ENCODE measurements around the gene DNAH5.

DNAH5 gene

DNA sequence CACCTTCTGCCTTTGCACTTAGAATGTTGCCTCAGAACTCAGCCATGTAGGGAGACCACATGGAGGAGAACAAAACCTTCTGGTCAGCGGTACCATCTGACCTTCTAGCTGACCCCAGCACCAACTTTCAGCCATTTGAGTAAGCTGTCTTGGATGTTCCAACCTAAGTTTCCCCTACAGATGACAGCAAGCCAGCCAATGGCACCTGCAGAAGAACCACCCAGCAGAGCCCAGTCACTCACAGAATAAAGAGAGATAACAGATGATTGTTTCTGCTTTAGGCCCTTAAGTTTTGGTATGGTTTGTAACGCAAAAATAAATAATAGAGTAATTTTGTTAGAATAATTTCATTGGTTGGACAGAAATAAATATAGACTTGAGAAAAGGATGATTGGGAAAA is 10.4 kb downstream of the DNAH5 start:
- no peak for DNase-seq

DNA sequence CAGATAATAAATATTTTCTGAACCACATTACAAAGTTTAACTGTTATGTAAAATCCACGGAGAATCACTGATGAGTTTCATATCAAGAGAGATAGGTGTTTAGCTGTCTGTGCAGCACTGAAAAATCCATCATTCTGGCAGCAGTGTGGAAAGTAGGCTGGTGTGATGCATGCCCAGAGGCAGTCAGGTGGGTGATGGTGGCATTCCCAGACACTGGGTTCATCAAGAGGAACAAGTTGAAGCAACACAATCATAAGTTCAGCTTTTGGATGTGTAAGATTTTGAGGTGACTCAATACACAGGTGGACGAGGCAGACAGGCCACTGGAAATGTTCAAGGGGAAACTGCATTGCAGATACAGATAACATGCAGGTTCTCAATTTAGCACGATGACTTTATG is 11.9 kb downstream of the DNAH5 start:
- no peak for DNase-seq

DNA sequence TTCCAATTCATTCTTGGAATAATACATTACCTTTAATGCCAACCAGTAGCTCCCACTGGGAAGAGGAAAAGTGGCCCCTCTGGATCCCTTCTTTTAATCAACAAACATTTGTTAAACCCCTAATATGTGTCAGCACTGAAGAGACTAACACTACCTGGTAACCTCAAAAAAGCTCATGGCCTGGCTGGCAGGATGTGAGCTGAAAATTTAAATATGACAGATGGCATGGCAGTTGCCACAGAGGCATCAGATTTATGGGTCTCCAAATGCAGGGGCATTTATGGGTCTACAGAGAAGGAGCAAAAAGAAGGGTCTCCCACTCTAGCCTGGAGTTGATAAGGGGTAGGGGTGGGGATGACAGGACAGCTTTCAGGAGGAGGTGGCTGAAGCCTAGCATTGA is 12.5 kb downstream of the DNAH5 start:
- no peak for DNase-seq

DNA sequence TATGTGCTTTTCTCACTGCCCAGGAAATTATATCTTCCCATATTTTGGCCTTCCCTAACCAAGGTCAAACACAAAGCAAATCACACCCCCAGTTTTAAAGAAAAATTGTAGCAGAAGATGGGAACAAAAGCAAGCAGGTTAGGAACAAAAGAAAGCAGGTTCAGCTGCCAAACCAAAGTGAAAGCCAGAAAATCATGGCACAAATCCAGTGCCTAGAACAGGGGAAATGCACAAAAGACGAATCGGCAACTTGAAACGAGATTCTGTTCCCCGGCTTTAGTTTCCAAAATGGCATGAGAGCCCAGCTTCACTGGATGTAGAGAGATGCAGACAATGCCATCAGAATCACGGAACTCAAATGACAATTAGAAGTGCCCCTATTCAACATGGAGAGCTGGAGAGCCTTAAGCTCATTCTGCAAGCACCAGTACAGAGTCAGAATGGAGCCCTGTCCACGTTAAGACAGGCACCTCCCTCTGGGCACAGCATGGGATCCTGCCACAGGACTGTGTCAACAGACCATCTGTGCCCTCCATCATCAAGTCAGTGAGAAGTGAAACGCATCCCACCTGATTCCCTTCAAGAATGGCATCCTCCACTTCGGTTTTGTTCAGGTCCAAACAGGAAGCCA is 13.8 kb downstream of the DNAH5 start:
- DNase-seq, result no peak

DNA sequence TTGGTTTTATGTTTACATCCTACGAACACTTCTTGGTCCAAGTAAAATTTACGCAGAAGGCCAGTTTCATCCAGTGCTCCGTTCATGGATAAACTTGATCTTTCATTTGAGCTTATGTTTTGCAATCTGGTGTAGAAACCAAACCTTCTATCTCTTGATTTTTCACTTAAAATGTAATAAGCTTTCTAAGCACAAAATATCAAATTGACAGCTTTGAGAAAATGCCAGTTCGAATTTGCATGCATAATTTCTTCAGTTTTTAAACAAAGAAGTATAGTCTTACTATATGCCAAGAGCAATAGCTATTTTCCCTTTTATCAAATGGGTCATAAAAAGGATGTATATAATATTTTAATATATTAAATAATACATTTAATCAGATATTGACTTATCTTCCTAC is 17.8 kb downstream of the DNAH5 start:
- no peak for DNase-seq

DNA sequence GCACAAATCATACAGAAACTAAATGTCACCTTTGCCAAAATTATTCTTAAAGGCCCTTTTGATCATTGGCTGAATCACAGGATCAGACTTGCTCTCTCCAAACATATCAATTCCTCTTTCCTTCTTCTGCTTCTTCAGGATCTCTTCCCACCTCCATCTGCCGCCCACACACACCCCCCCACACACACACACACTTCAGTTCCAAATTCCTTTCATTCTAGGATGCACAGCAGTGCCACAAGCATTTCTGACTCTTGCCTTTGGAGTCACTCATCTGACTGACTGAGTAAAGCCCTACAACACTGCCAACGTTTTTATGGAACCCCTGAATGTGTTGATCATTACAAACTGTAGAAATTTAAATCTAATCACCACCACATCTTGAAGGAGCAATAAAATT is 22.9 kb downstream of the DNAH5 start:
- DNase-seq, result peak; percentile 25

DNA sequence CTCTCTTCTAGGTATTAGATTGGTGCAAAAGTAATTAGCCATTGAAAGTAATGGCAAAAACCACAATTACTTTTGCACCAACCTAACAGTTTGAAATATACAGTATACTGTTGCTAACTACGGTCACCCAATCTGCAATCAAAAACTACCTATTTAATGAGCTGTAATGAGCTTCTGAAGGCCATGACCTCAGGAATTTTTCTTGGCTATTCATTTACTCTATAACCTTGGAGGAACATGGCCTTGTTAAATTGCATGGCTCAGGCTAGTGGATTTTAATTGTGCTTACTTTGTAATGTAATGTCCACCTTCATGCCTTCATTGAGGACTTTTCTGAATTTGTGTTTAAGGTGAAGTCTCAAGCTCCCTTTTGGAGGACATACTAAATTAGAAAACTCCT is 24.7 kb downstream of the DNAH5 start:
- DNase-seq, result no peak

DNA sequence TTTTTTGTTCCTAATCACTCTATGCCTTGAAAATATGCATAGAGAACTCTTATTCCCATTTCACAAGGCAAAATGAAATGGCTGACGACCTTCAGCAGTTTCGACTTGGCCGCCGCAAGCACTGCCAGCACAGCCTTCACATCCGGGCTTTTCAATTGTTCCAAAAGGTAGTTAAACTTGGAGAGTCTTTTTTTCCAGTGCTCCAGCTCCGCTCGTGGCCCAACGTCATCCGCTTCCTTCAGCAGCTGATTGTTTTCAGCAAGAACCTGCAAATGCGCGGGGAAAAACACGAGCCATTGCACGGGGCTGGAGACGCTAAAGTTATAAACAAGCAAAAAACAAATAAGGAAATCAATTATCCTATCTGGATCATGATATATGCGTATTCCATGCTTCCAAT is 25.4 kb downstream of the DNAH5 start:
- DNase-seq, result no peak

DNA sequence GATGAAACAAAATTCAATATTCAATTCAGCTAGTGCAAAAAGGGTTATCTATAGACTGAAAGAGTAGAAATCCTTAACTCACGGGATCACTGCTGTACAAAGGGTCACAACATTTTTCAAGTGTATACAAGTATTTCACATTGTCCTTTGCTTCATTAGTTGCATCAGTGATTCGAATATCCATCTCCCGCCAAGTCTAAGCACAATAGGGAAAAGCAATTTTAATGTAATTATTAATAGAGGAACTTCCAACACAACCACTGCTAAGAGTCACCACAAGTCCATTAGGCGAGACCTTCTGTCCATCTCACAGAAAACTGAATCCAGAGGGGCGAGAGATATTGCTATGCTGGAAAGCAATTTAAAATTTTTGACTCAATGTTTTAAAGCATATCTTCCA is 27.4 kb downstream of the DNAH5 start:
- DNase-seq, result no peak

DNA sequence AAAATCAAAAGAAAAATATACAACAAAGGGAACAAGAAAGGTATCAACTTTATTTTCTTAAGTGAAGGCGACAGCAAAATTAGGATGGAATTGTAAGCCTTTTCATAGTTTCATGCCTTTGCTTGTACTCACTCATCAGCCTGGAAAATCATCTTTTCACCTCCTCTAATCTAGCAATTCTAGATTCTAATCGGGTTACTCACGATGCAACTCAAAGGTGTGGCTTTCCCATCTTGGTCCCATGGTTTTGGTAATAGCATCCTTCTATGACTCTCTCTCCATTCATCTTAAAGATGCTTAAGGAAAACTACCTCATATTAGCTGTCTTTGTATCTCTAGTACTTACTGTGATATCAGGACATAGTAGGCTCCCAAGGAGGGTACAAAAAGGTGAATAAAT is 30.5 kb downstream of the DNAH5 start:
- DNase-seq, result no peak

DNA sequence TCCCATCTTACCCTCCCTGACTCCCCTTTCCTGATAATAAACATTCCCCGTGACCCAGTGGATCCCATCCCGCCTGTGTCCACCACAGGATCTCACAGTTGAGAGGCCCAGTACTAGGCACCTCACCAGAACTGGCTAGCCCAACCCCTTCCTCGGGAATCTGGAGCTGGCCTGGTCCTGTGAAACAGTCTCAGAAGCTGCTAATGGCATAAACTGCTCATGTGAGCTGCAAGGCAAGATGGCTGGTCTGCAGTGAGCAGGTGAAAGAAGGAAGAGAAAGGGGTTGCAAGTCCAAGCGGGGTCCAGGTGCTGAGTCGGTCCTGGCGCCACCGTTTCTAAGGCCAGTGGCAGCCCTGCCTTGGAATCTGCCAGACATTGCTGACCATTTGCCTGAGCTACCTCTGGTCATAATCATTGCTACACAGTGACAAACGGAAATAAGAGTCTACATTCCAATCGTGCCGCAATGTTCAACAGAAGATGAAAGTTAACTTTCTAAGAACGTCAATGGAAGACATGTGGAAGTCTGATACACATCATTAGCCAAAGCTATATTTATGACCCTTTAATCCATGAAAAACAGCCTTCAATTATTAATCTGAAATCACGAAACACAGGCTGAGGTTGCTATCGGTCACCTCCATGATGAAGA is 33.7 kb downstream of the DNAH5 start:
- DNase-seq, result no peak

DNA sequence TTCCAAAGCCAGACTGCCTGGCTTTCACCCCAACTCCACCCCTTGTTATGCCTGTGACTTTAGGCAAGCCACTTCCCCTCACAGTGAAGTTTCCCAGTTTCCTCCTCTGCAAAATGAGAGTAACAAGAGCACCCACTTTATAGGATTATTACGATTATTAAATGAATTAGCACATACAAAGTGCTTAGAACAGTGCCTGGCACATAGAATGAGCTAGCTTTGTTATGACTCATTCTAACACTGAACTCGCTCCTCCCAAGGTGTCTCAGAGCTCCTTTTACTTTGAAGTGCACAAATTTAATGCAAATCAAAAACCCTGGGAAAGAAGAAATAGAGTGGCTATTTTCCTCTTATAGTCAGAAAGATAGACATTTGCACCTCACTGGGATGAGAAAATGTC is 34.3 kb downstream of the DNAH5 start:
- DNase-seq, result no peak

DNA sequence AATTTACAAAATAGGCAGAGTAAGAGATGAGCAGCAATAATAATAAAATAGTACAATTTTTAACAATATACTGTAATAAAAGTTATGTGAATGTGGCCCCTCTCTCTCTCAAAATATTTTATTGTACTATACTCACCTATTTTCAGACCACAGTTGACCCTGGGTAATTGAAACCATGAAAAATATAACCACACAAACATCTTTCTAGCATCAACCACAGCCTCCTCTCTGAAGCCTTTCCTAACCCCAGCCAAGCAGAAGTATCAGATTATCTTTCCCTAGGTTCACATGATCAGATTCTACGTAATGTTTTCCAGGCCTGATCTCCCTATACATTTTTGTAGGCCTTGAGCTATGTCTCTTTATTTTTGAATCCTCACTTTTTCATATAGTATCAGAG is 35.2 kb downstream of the DNAH5 start:
- no peak for DNase-seq

DNA sequence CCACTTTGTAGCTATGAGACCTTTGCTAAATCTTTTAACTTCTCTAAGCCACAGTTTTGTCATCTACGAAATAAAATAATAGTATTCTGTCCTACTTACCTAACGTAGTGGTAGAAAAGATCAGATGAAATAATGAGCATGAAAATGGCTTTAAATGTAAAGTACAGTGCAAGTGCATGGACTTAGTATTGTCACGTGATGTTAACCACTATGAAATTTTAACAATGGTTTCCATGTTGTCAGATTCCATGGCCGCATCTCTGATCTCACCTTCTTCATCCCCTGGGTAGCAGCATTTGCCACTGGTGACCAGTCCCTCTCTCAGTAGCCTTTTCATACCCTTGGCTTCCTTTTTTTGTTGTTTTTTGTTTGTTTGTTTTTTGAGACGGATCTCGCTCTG is 45.9 kb downstream of the DNAH5 start:
- no peak for DNase-seq

DNA sequence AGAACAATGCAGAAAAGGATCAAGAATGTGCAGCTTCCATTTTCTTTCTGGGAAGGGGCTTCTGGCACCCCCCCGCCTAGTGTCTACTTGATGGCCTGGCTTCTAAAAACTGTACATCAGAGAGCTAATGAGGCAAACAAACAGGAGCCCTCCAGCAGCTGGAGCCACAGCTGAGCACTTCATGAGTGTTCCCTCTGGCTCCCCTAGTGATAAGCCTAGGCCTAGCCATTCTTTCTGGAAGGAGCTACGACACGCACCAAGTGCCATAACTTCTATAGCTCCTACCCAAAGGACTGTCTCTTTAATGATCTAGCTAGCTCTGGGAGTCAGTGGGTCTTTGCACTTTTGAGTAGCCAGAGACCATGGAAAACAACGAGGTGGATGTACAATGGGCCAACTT is 66.1 kb downstream of the DNAH5 start:
- DNase-seq, result no peak

DNA sequence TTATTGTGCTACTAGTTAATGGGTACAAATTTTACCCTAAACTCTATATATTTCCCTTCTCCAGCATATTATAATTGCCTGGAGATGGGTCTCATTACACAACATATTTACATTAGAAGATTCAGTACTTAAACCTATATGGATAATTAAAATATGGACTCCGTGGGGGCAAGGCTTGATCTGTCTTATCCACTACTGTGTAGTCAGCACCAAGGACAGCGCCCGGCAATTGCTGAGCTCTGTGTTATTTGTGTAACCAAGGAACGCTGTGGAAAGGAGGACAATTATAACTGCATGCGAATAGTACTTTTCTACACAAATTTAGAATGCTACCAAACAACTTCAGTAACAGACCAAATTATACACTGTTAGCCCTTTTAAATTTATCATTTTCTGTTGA is 77.7 kb downstream of the DNAH5 start:
- DNase-seq, result peak; percentile 33

DNA sequence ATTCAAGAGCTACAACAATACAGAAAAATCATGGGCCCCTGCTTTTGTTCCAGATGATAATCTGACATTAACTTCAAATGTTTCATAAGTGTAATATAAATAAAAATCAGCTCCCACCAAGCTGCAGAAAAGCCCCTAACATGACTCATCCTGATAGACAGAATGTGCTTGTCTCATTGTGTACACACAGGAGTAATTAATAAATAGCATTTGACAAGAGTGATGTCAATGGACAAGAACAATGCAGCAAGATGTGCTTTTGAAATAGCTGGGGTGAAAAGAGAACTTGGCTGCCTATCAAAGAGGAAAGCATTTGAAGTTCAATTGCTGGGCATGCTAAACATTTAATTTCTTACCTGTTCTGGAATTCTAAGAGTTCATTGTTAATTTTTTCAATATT is 79.2 kb downstream of the DNAH5 start:
- DNase-seq, result no peak

DNA sequence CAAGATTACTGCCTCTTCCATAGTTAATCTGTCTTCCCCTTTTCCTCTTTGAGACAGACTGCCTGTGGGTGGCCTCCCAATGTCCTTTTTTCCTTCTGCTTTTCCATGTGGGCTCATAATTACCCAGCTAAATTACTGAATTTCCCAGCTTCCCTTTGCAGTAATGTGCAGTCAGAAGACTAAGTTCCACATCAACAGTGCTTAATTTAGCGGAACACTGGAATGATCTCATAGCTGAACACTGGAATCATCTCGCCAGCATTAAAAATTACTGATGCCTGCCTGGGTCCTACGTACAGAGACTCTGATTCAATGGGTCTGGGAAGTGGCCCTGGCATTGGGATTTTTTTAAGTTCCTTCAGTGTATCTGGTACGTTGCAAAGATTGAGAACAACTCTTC is 84.3 kb downstream of the DNAH5 start:
- DNase-seq, result no peak

DNA sequence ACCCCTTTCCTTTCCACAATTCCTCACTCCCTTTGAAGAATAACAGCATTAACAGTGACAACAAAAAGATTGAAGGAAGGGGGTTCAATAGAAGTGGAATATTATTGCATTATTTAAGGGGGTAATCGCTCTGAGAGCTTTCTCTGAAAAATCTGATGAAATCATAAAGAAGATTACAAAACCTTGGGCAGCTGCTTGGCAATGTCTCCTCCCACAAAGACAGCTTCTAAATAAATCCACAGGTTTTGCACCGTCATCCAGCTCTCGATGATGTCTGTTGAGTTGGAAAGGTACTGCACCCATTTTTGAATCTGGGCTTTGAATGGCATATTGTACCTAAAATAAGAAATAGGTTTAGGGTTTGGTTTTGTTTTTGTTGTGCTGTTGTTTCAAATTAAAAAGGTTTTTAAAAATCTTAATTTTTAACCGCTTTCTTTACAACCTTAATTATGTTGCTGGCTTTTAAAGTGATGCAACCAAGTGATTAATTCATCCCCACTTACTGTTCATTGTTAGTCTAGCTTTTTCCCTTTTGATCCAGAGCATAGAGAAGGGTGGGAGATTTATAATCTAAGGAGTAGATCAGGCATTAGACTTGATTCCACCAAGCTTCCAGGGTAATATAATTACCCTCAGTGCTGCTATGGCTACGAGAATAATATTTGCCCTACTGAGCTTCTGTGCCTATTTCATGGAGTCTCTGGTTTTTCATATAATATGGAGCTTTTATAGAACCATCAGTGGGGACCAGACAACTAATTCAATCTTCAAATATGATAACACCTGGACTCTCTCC is 85.0 kb downstream of the DNAH5 start:
- no peak for DNase-seq

DNA sequence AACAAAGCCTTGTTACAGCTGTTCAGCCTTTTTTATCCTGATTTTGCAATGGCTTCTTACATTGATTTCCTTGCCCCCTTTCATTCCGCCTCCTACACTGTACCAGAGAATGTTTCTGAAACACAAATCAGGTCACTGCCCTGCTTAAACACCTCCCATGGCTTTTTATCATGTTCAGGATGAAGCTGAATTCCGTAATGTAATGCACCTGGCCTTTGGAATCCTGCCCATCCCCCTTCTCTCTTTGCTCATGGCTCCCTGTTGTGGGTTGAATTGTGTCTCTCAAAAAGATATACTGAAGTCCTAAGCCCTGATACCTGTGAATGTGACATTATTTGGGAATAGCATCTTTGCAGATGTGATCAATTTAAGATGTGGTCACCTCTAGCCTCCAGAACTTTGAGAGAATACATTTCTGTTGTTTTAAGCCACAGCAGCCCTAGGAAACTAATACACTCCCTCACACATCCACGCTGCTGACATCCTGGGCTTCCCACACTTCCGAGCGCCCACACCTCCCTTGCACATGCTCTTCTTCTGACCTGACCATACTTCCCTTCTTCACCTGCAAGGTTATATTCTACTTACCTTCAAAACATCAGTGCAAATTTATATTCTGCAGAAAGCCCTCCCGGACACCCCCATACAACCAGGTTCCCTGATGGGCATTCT is 101.2 kb downstream of the DNAH5 start:
- no peak for DNase-seq

DNA sequence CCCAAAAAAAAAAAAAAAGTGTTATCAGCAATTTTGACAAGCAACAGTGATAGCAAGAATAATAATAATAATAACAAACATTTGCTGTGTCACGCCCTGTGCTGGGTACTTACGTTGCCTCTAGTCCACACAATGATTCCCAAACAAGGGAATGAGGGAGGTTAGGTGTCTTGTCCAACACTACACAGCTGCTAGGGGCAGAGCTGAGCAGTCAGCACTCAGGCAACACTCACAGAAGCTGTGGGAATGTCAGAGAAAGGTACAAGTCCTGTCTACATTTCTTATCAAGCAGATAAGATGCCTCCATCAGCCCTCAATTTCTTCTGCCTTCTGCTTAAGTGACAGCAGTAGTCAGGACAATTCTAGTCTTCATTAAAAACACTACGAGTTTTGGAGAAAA is 111.0 kb downstream of the DNAH5 start:
- DNase-seq, result no peak

DNA sequence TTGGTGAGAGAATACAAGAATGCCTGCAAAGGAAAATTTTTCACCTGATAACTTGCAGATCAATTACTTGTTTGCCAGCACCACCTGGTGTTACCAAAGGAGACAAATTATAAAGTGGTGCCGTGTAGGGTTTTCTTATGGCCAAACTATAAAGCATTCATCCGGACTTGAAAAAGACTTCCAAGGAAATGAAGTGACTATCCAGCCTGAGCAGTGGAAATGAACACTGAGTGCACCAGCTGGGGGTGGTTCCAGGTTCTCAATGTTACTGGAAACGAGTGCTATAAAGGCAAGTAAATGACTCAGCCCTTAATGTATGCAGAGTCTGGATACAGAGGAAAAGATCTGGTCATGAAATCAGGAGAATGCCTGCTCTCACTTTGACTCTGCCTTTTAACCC is 113.1 kb downstream of the DNAH5 start:
- DNase-seq, result peak; percentile 11

DNA sequence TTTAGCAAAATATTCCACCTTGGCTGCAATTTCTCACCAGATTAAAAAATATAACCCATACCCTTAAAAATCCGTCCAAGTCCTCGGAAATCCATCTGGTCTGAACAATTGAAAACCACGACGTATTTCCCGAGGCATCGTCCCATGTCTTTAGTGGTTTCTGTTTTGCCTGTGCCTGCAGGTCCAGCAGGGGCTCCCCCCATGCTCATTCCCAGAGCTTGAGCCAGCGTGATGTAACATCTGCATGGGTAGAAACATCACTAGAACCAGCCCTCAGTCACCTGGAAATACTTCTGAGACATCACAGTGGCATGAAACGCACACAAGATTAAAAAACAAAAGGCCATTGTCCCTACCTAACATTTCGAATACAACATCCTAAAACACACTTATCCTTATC is 114.0 kb downstream of the DNAH5 start:
- no peak for DNase-seq

DNA sequence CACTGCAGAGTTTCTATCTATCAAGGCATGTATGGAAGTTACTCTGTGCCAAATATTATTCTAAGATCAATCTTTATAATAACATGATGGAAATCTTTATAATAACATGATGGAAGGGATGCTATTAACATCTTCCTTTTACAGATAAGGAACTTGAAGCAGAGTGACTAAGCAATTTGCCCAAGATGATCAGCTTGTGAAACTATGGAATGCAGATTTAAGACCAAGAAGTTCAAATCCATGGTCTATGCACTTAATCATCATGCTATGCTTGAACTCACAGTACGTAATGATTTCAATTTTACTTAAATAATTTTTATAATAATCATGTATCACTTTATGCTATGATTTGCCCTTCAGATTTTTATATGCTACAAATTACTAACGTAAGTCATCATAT is 123.1 kb downstream of the DNAH5 start:
- DNase-seq, result no peak
